WTC11 (cell line): ENCODE measurements around the gene CAMKMT. TPM values are rescaled to one million over a fixed set of nuclear protein-coding genes. Genes with fewer than 3 reads are reported as not detected.
A peak's percentile ranks its signal among the peaks of the same experiment; 100 is the strongest.

ENCODE experiments used
- ATAC-seq: fragments of 200-7000 bp; cut with Tn5 transposase; 2 replicates; pipeline ENCODE4 v1.10.0; 2021; ENCODE audit warnings: mild to moderate bottlenecking, moderate library complexity
- CTCF ChIA-PET: fragments of 300-600 bp; sonication (Branson Sonifier 250); formaldehyde crosslinking; loops from one replicate; lab custom pipeline; 2021; ENCODE audit warnings: antibody characterized with exemption; lab: Charles Lee
- POLR2A ChIA-PET: fragments of 350-600 bp; sonication (Branson Sonifier 250); formaldehyde crosslinking; loops from one replicate; lab custom pipeline; 2021; ENCODE audit warnings: antibody characterized with exemption; lab: Charles Lee
- DNase-seq: peaks from one replicate; pipeline ENCODE4 v3.0.0; 2021; ENCODE audit warnings: low spot score
- H3K27ac Mint-ChIP-seq: 2 replicates; pipeline ENCODE4 v1.8.0; 2021; ENCODE audit warnings: mixed read lengths
- H3K27me3 Mint-ChIP-seq: 2 replicates; pipeline ENCODE4 v1.8.0; 2021; ENCODE audit warnings: low read depth, mild to moderate bottlenecking, moderate library complexity, mixed read lengths
- H3K36me3 Mint-ChIP-seq: 2 replicates; pipeline ENCODE4 v1.8.0; 2021; ENCODE audit warnings: mixed read lengths
- H3K4me1 Mint-ChIP-seq: 2 replicates; pipeline ENCODE4 v1.8.0; 2022; ENCODE audit warnings: mixed read lengths
- H3K4me3 Mint-ChIP-seq: 2 replicates; pipeline ENCODE4 v1.8.0; 2021; ENCODE audit warnings: mild to moderate bottlenecking, moderate library complexity, mixed read lengths
- H3K9me3 Mint-ChIP-seq: 2 replicates; pipeline ENCODE4 v1.8.0; 2021; ENCODE audit warnings: mixed read lengths
- ARID4B ChIP-seq: sonication (generic); formaldehyde crosslinking; IDR thresholded peaks from 2 replicates; pipeline ENCODE4 v1.8.0; 2023; ENCODE audit warnings: missing genetic modification reagents, mild to moderate bottlenecking, borderline replicate concordance
- CTCF ChIP-seq: fragments of 200-600 bp; IDR thresholded peaks from 2 replicates; pipeline ENCODE4 v1.8.0; 2022; ENCODE audit warnings: antibody characterized with exemption
- NR2C2 ChIP-seq: sonication (generic); formaldehyde crosslinking; IDR thresholded peaks from 2 replicates; pipeline ENCODE4 v1.8.0; 2022; ENCODE audit warnings: mild to moderate bottlenecking, missing genetic modification reagents
- SMAD3 ChIP-seq: sonication (generic); formaldehyde crosslinking; IDR thresholded peaks from 2 replicates; pipeline ENCODE4 v1.8.0; 2022; ENCODE audit warnings: missing genetic modification reagents, mild to moderate bottlenecking, borderline replicate concordance
- SMAD4 ChIP-seq: sonication (generic); formaldehyde crosslinking; IDR thresholded peaks from 2 replicates; pipeline ENCODE4 v1.8.0; 2022; ENCODE audit warnings: mild to moderate bottlenecking, missing genetic modification reagents
- SOX15 ChIP-seq: fragments of 250-450 bp; sonication (Bioruptor Pico); IDR thresholded peaks from 2 replicates; pipeline ENCODE4 v1.9.0; 2021; ENCODE audit warnings: mild to moderate bottlenecking
- TCF7 ChIP-seq: sonication (generic); formaldehyde crosslinking; IDR thresholded peaks from 2 replicates; pipeline ENCODE4 v1.8.0; 2022; ENCODE audit warnings: mild to moderate bottlenecking, low read depth, missing genetic modification reagents, moderate library complexity
- TP53 ChIP-seq: sonication (generic); formaldehyde crosslinking; IDR thresholded peaks from 2 replicates; pipeline ENCODE4 v1.8.1; 2023; ENCODE audit warnings: mild to moderate bottlenecking, missing genetic modification reagents
- ZNF416 ChIP-seq: fragments of 250-450 bp; sonication (Bioruptor Pico); IDR thresholded peaks from 2 replicates; pipeline ENCODE4 v1.9.0; 2021; ENCODE audit warnings: mild to moderate bottlenecking, inconsistent platforms
- ZNF532 ChIP-seq: fragments of 250-450 bp; sonication (Bioruptor Pico); IDR thresholded peaks from 2 replicates; pipeline ENCODE4 v1.9.0; 2021; ENCODE audit warnings: mild to moderate bottlenecking, borderline replicate concordance
- ZNF671 ChIP-seq: fragments of 250-450 bp; sonication (Bioruptor Pico); IDR thresholded peaks from 2 replicates; pipeline ENCODE4 v1.8.0; 2021; ENCODE audit warnings: mild to moderate bottlenecking
- total RNA-seq: library from RNA; stranded (reverse); gene quantifications from 3 replicates; pipeline ENCODE4 v1.2.3, GENCODE V29; 2021
- TF ChIP-seq, protein P1 (sequence below): sonication (generic); formaldehyde crosslinking; IDR thresholded peaks from 2 replicates; pipeline ENCODE4 v1.8.0; 2022; ENCODE audit warnings: mild to moderate bottlenecking, missing genetic modification reagents
- TF ChIP-seq, protein P2 (sequence below): sonication (generic); formaldehyde crosslinking; IDR thresholded peaks from 2 replicates; pipeline ENCODE4 v1.8.1; 2022; ENCODE audit warnings: mild to moderate bottlenecking, moderate library complexity, missing genetic modification reagents
- TF ChIP-seq, protein P3 (sequence below): sonication (generic); formaldehyde crosslinking; conservative IDR thresholded peaks from 2 replicates; pipeline ENCODE4 v1.8.1; 2022; ENCODE audit warnings: mild to moderate bottlenecking, missing genetic modification reagents
- TF ChIP-seq, protein P4 (sequence below): sonication (generic); formaldehyde crosslinking; IDR thresholded peaks from 2 replicates; pipeline ENCODE4 v1.8.0; 2023; ENCODE audit warnings: mild to moderate bottlenecking, missing genetic modification reagents
- TF ChIP-seq, protein P5 (sequence below): sonication (generic); formaldehyde crosslinking; conservative IDR thresholded peaks from 2 replicates; pipeline ENCODE4 v1.8.1; 2023; ENCODE audit warnings: mild to moderate bottlenecking, low read depth, missing genetic modification reagents, moderate library complexity

CAMKMT gene
- total RNA-seq, 1 experiment from 2014 or later = 20.6 TPM

DNA sequence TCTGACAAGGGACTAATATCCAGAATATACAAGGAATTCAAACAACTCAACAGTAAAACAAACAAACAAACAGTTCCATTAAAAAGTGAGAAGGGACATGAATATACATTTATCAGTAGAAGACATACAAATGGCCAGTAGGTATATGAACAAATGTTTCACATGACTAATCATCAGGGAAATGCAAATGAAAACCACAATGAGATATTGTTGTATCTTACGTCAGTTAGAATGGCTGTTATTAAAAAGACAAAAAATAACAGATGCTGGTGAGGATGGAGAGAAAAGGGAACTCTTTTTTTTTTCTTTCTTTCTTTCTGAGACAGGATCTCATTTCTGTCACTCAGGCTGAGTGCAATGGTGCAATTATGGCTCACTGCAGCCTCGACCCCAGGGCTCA lies 175.5 kb downstream of the CAMKMT start (continued):
- TF ChIP-seq ARID4B (CRISPR knock-in tag) (no peak), SMAD3 (CRISPR knock-in tag) (no peak), TP53 (no peak), CTCF (no peak), ZNF671 (no peak), SOX15 (CRISPR knock-in tag) (no peak)

- POLR2A ChIA-PET = no interaction called here
- Mint-ChIP-seq H3K4me1 (peaks cover 49% of the 10 kb centered on the region), H3K27me3 (no peaks in the 10 kb centered on the region), H3K4me3 (no peak overlapping the region), H3K27ac (peak overlapping the region; percentile 31), H3K9me3 (peaks cover 3% of the 10 kb centered on the region; the same call in 1 of the 2 replicates), H3K36me3 (no peaks in the 10 kb centered on the region)
- ATAC-seq (no peak), DNase-seq (no peak)
- CTCF ChIA-PET = interaction anchor here (0.5 kb wide), 1 partner anchor 313 kb away, joined by 4 read pairs; no protein-coding TSS in a partner anchor
- TF ChIP-seq, protein P1, sequence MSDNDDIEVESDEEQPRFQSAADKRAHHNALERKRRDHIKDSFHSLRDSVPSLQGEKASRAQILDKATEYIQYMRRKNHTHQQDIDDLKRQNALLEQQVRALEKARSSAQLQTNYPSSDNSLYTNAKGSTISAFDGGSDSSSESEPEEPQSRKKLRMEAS = no peak
- TF ChIP-seq CTCF (no peak), NR2C2 (CRISPR knock-in tag) (no peak), TCF7 (CRISPR knock-in tag) (no peak), ZNF671 (no peak), SMAD4 (CRISPR knock-in tag) (no peak), ZNF532 (CRISPR knock-in tag) (no peak), ZNF416 (no peak)
- TF ChIP-seq, protein P2, sequence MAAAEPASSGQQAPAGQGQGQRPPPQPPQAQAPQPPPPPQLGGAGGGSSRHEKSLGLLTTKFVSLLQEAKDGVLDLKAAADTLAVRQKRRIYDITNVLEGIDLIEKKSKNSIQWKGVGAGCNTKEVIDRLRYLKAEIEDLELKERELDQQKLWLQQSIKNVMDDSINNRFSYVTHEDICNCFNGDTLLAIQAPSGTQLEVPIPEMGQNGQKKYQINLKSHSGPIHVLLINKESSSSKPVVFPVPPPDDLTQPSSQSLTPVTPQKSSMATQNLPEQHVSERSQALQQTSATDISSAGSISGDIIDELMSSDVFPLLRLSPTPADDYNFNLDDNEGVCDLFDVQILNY (CRISPR knock-in tag) = no peak
- TF ChIP-seq, protein P3, sequence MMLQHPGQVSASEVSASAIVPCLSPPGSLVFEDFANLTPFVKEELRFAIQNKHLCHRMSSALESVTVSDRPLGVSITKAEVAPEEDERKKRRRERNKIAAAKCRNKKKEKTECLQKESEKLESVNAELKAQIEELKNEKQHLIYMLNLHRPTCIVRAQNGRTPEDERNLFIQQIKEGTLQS (CRISPR knock-in tag) = no peak
- TF ChIP-seq, protein P4, sequence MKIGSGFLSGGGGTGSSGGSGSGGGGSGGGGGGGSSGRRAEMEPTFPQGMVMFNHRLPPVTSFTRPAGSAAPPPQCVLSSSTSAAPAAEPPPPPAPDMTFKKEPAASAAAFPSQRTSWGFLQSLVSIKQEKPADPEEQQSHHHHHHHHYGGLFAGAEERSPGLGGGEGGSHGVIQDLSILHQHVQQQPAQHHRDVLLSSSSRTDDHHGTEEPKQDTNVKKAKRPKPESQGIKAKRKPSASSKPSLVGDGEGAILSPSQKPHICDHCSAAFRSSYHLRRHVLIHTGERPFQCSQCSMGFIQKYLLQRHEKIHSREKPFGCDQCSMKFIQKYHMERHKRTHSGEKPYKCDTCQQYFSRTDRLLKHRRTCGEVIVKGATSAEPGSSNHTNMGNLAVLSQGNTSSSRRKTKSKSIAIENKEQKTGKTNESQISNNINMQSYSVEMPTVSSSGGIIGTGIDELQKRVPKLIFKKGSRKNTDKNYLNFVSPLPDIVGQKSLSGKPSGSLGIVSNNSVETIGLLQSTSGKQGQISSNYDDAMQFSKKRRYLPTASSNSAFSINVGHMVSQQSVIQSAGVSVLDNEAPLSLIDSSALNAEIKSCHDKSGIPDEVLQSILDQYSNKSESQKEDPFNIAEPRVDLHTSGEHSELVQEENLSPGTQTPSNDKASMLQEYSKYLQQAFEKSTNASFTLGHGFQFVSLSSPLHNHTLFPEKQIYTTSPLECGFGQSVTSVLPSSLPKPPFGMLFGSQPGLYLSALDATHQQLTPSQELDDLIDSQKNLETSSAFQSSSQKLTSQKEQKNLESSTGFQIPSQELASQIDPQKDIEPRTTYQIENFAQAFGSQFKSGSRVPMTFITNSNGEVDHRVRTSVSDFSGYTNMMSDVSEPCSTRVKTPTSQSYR = no peak
- TF ChIP-seq, protein P5, sequence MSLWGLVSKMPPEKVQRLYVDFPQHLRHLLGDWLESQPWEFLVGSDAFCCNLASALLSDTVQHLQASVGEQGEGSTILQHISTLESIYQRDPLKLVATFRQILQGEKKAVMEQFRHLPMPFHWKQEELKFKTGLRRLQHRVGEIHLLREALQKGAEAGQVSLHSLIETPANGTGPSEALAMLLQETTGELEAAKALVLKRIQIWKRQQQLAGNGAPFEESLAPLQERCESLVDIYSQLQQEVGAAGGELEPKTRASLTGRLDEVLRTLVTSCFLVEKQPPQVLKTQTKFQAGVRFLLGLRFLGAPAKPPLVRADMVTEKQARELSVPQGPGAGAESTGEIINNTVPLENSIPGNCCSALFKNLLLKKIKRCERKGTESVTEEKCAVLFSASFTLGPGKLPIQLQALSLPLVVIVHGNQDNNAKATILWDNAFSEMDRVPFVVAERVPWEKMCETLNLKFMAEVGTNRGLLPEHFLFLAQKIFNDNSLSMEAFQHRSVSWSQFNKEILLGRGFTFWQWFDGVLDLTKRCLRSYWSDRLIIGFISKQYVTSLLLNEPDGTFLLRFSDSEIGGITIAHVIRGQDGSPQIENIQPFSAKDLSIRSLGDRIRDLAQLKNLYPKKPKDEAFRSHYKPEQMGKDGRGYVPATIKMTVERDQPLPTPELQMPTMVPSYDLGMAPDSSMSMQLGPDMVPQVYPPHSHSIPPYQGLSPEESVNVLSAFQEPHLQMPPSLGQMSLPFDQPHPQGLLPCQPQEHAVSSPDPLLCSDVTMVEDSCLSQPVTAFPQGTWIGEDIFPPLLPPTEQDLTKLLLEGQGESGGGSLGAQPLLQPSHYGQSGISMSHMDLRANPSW (CRISPR knock-in tag) = no peak
These were observed 180.8 kb downstream of the CAMKMT start for GRCh38 chr2:44542520-44542919.
